UCSD-AML1 (cell line): ENCODE measurements around the gene RASSF1.

ENCODE experiments used
- DNase-seq: peaks from one replicate; lab custom pipeline; 2025; ENCODE audit not compliant: unreplicated experiment; lab: John Stamatoyannopoulos, UW

The RASSF1 gene

GRCh38 chr3:50302095-50303012 lies 38.3 kb downstream of the RASSF1 start:
- DNase-seq: no peak

GRCh38 chr3:50300681-50301254 lies 39.9 kb downstream of the RASSF1 start:
- no peak for DNase-seq

GRCh38 chr3:50299929-50300680 lies 40.5 kb downstream of the RASSF1 start:
- DNase-seq: peak; percentile 45

- DNase-seq: no peak
Observed at GRCh38 chr3:50299638-50299928, 41.1 kb downstream of the RASSF1 start.

- DNase-seq: peak; percentile 99
Observed at GRCh38 chr3:50298836-50299637, 41.6 kb downstream of the RASSF1 start, which contains the start of the genes HYAL3 and NAA80. Gene HYAL3, minus strand, starts transcription at chr3:50299405. Its CDS starts 3,803 bp downstream, at chr3:50295602. Gene NAA80, minus strand, starts transcription at chr3:50299405. Its CDS starts 1,942 bp downstream, at chr3:50297463.

- DNase-seq: peak; percentile 66
Observed at GRCh38 chr3:50297896-50298725, 42.5 kb downstream of the RASSF1 start.

GRCh38 chr3:50297384-50297775 lies 43.3 kb downstream of the RASSF1 start:
- no peak for DNase-seq

- no peak for DNase-seq
Observed at GRCh38 chr3:50296721-50297383, 43.8 kb downstream of the RASSF1 start.

- DNase-seq: no peak
Observed at GRCh38 chr3:50295553-50296431, 44.8 kb downstream of the RASSF1 start.

- no peak for DNase-seq
Observed at GRCh38 chr3:50294492-50295403, 45.9 kb downstream of the RASSF1 start.

GRCh38 chr3:50294089-50294488 lies 46.5 kb downstream of the RASSF1 start:
- DNase-seq: no peak

GRCh38 chr3:50293079-50293801 lies 47.4 kb downstream of the RASSF1 start:
- DNase-seq: no peak

GRCh38 chr3:50292159-50293078 lies 48.2 kb downstream of the RASSF1 start, which contains the start of gene IFRD2:
Gene IFRD2, minus strand, starts transcription at chr3:50292429. Its CDS starts 155 bp downstream, at chr3:50292274.
- DNase-seq: peak; percentile 97

- no peak for DNase-seq
Observed at GRCh38 chr3:50290161-50290641, 50.4 kb downstream of the RASSF1 start.

- no peak for DNase-seq
Observed at GRCh38 chr3:50289130-50289529, 51.5 kb downstream of the RASSF1 start.
